BLaER1 treated with 17β-estradiol and CSF1 and Interleukin-3, amounts not matched to agents 10 nM and 100 nM (cell line): ENCODE data around the gene TNFRSF6B.
A peak's percentile ranks its signal among the peaks of the same experiment; 100 is the strongest.
"Not testable (repeated sequence)": the region's sequence is repeated elsewhere in the genome, so short reads cannot be mapped to it uniquely, and the experiment has no call there.

Experiments used
- H3K27ac ChIP-seq, 11 experiments: shearing (Covaris generic); formaldehyde crosslinking; 2 replicates each; pipeline ENCODE4 v1.8.1; 2022
- H3K27me3 ChIP-seq, 11 experiments: shearing (Covaris generic); formaldehyde crosslinking; 2 replicates each; pipeline ENCODE4 v1.8.1; 2022
- H3K36me3 ChIP-seq, 11 experiments: shearing (Covaris generic); formaldehyde crosslinking; 2 replicates each; pipeline ENCODE4 v1.8.1; 2022
- H3K4me1 ChIP-seq, 10 experiments: shearing (Covaris generic); formaldehyde crosslinking; 2 replicates each; pipeline ENCODE4 v1.8.1; 2022
- H3K4me2 ChIP-seq, 11 experiments: shearing (Covaris generic); formaldehyde crosslinking; 2 replicates each; pipeline ENCODE4 v1.8.1; 2022
- H3K4me3 ChIP-seq, 10 experiments: shearing (Covaris generic); formaldehyde crosslinking; 2 replicates each; pipeline ENCODE4 v1.8.1; 2022
- H3K9ac ChIP-seq, 11 experiments: shearing (Covaris generic); formaldehyde crosslinking; 2 replicates each; pipeline ENCODE4 v1.8.1; 2022
- H3K9me3 ChIP-seq, 11 experiments: shearing (Covaris generic); formaldehyde crosslinking; replicated peaks in 1 of 11; 2 replicates each; pipeline ENCODE4 v1.8.1; 2022
- H4K20me1 ChIP-seq, 11 experiments: shearing (Covaris generic); formaldehyde crosslinking; 2 replicates each; pipeline ENCODE4 v1.8.1; 2022
- Cebpa-rat ChIP-seq, 11 experiments: shearing (Covaris generic); IDR thresholded peaks; 2 replicates each; pipeline ENCODE4 v1.8.1; 2022

The TNFRSF6B gene

DNA sequence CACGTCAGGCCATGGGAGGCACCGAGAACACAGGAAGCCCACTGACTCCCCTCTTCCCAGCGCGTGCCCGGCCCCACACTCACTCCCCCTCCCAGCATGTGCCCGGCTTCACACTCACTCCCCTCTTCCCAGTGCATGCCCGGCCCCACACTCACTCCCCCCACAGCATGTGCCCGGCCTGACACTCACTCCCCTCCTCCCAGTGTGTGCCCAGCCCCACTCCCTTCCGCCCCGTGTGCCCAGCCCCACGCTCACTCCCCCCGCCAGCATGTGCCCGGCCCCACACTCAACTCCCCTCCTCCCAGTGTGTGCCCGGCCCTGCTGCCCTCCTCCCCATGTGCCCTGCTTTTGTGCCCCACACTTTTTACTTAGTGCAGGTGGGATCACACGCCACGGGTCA, 28.6 kb upstream of the TNFRSF6B start:
- peaks cover 69 to 89% (median 81%) of the 10 kb centered on the region in 11 experiments for H3K36me3 ChIP-seq
- H3K4me1 ChIP-seq: 0 out of 20 replicates have a peak, but pooled peaks cover 0 to 5% (median 0%) of the 10 kb centered on the region in 10 experiments
- H3K4me2 ChIP-seq: no peak overlapping the region
- H4K20me1 ChIP-seq: peaks cover 0 to 42% (median 14%) of the 10 kb centered on the region in 11 experiments; a peak in 12 of 22 replicates
- H3K27ac ChIP-seq: no peak overlapping the region
- H3K27me3 ChIP-seq: no peaks in the 10 kb centered on the region
- no peak for TF ChIP-seq Cebpa-rat (IDR thresholded peaks at IDR 0.05)
- no peaks in the 10 kb centered on the region for H3K9me3 ChIP-seq
- no peak overlapping the region for H3K4me3 ChIP-seq
- H3K9ac ChIP-seq: no peak overlapping the region; a peak in 1 of 22 replicates

DNA sequence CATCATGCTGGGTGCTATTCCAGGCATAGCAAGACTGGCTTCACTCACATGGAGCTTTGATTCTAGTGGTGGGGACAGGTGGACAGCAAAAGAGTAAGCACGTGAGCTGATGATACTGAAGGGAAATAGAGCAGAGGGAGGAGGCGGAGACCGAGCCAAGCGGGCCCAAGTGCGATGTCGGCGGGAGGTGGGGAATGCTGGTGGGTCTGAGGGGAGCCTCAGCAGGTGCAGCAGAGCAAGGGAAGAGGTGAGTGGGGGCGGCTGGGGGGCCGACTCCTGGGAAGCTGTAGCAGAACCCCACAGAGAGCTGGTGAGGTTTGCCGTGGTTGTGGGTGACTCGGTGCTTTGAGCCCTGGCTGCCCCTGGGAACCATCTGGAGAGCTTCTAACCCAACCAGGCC, 28.1 kb upstream of the TNFRSF6B start:
- TF ChIP-seq Cebpa-rat (IDR thresholded peaks at IDR 0.05): no peak
- Histone ChIP-seq H3K27me3 (no peaks in the 10 kb centered on the region), H4K20me1 (peaks cover 0 to 37% (median 14%) of the 10 kb centered on the region in 11 experiments; a peak in 12 of 22 replicates), H3K4me1 (0 out of 20 replicates have a peak, but pooled peaks cover 0 to 5% (median 0%) of the 10 kb centered on the region in 10 experiments), H3K9me3 (no peaks in the 10 kb centered on the region), H3K36me3 (peaks cover 67 to 89% (median 79%) of the 10 kb centered on the region in 11 experiments), H3K4me2 (no peak overlapping the region), H3K4me3 (no peak overlapping the region), H3K9ac (0 out of 22 replicates have a peak overlapping the region, but pooled peaks of 1 of the 11 experiments have one; percentile 7), H3K27ac (no peak overlapping the region)

DNA sequence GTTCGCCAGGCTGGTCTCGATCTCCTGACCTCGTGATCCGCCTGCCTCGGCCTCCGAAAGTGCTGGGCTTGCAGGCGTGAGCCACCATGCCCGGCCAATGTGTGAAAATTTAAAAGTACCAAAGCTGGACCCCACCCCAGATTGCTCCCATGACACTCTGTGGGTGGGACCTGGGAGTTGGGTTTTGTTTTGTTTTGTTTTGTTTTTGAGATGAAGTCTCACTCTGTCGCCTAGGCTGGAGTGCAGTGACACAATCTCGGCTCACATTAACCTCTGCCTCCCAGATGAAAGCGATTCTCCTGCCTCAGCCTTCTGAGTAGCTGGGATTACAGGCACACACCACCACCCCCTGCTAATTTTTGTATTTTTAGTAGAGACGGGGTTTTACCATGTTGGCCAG, 24.8 kb upstream of the TNFRSF6B start:
- not testable (repeated sequence) for H3K4me3 ChIP-seq, H3K4me2 ChIP-seq, H3K4me1 ChIP-seq, H3K9ac ChIP-seq, H3K27ac ChIP-seq, H3K9me3 ChIP-seq, H3K27me3 ChIP-seq
- Histone ChIP-seq H3K36me3 (peaks cover 65 to 89% (median 78%) of the 10 kb centered on the region in 11 experiments), H4K20me1 (peaks cover 0 to 18% (median 0%) of the 10 kb centered on the region in 11 experiments; a peak in 3 of 22 replicates)

DNA sequence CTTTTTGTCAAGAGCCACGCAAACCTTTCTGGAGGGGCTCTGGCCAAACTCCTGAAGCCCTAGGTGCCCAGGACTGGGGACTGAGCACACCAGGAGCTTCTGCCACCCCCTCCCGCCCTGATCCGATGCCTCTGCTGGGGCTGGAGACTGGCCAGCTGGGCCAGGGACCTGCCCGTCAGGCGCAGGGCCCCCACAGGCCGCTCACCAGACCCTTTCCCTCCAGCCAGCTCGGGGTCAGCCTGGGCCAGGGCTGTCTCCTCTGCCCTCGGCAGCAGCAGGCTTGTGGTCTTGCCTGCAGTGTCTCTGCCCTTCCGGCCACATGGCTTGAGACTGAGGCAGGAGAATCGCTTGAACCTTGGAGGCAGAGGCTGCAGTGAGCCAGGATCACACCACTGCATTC, 23.8 kb upstream of the TNFRSF6B start:
- H3K27me3 ChIP-seq: no peaks in the 10 kb centered on the region
- H3K27ac ChIP-seq: no peak overlapping the region
- no peak overlapping the region for H3K9ac ChIP-seq
- no peak for TF ChIP-seq Cebpa-rat (IDR thresholded peaks at IDR 0.05)
- H3K4me1 ChIP-seq: no peaks in the 10 kb centered on the region
- H3K4me3 ChIP-seq: no peak overlapping the region
- H3K4me2 ChIP-seq: no peak overlapping the region
- no peaks in the 10 kb centered on the region for H3K9me3 ChIP-seq
- H3K36me3 ChIP-seq: peaks cover 58 to 87% (median 77%) of the 10 kb centered on the region in 11 experiments
- peaks cover 0 to 13% (median 0%) of the 10 kb centered on the region in 11 experiments; a peak in 3 of 22 replicates for H4K20me1 ChIP-seq

DNA sequence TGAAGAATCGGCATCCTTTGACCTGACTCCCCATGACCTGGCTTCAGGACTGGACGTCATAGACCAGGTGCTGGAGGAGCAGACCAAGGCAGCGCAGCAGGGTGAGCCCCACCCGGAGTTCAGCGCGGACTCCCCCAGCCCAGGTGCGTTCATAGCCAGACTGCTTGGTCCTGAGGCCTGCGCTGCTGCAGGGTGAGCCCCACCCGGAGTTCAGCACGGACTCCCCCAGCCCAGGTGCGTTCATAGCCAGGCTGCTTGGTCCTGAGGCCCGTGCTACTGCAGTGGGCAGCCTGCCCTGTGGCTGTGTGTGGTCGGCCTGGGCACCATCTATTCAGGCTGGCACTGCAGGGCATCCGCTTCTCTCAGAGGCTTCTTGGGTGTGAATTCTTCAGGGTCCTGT, 22.5 kb upstream of the TNFRSF6B start:
- Histone ChIP-seq H3K27me3 (no peaks in the 10 kb centered on the region), H3K9ac (no peak overlapping the region), H3K4me3 (no peak overlapping the region), H4K20me1 (peaks cover 0 to 19% (median 0%) of the 10 kb centered on the region in 11 experiments; a peak in 4 of 22 replicates), H3K36me3 (peaks cover 57 to 87% (median 74%) of the 10 kb centered on the region in 11 experiments), H3K27ac (no peak overlapping the region), H3K4me1 (no peaks in the 10 kb centered on the region), H3K9me3 (no peaks in the 10 kb centered on the region), H3K4me2 (no peak overlapping the region)
- TF ChIP-seq Cebpa-rat (IDR thresholded peaks at IDR 0.05): no peak

DNA sequence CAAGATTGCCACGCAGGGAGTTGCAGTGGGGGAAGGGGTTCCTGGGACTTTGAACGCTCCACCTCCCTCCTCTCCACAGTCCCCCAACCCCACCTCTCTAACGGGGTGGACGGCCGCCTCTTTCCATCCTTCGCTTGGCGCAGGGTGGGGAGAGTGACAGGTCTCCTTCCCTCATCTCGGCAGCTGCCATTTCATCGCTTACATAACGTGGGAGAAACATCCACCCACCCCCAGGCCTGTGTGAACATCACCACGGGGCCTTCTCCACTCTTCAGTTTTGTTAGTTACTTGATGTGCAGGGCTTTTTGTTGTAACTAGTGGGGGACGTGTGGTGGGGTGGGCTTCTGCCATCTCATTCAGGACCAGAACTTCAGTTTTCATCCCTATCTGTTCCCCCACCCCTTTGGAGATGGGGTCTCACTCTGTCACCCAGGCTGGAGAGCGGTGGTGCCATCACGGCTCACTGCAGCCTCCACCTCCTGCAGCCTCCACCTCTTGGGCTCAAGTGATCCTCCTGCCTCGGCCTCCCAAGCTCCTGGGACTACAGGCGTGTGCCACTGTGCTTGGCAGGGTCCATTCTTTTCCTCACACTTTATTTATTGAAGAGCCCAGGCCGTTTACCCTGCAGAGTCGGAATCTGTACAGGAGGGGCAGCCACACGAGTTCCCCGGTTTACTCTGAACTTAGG, 20.6 kb upstream of the TNFRSF6B start:
- H3K4me1 ChIP-seq: no peaks in the 10 kb centered on the region
- H3K27ac ChIP-seq: no peak overlapping the region
- H3K9me3 ChIP-seq: no peaks in the 10 kb centered on the region
- no peak overlapping the region for H3K9ac ChIP-seq
- H3K27me3 ChIP-seq: no peaks in the 10 kb centered on the region
- peaks cover 59 to 94% (median 79%) of the 10 kb centered on the region in 11 experiments for H3K36me3 ChIP-seq
- H3K4me2 ChIP-seq: no peak overlapping the region
- peaks cover 0 to 38% (median 0%) of the 10 kb centered on the region in 11 experiments; a peak in 4 of 22 replicates for H4K20me1 ChIP-seq
- H3K4me3 ChIP-seq: no peak overlapping the region
- TF ChIP-seq Cebpa-rat (IDR thresholded peaks at IDR 0.05): no peak

DNA sequence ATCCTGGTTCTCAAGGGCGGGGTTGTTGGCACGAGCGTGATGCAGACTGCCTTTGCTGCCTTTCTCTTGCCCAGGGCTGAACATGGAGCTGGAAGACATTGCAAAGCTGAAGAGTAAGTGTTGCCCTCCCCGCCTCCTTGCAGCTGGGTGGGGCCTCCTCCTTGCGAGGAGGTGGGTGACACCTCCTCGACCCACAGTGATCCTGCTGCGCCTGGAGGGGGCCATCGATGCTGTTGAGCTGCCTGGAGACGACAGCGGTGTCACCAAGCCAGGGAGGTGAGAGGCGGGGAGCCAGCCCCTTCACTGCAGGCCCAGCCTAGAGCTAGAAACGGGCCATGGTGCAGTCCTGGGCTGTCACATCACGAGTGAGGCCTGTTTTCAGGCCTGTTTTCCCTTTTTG, 18.4 kb upstream of the TNFRSF6B start:
- H3K36me3 ChIP-seq: peaks cover 50 to 98% (median 74%) of the 10 kb centered on the region in 11 experiments
- H3K4me3 ChIP-seq: no peak overlapping the region
- H3K9me3 ChIP-seq: no peaks in the 10 kb centered on the region
- H3K27ac ChIP-seq: no peak overlapping the region
- no peak overlapping the region for H3K9ac ChIP-seq
- TF ChIP-seq Cebpa-rat (IDR thresholded peaks at IDR 0.05): no peak
- H3K4me1 ChIP-seq: peaks cover 0 to 12% (median 5%) of the 10 kb centered on the region in 10 experiments; a peak in 9 of 20 replicates
- H3K4me2 ChIP-seq: no peak overlapping the region
- no peaks in the 10 kb centered on the region for H3K27me3 ChIP-seq
- peaks cover 0 to 57% (median 0%) of the 10 kb centered on the region in 11 experiments; a peak in 6 of 22 replicates for H4K20me1 ChIP-seq

DNA sequence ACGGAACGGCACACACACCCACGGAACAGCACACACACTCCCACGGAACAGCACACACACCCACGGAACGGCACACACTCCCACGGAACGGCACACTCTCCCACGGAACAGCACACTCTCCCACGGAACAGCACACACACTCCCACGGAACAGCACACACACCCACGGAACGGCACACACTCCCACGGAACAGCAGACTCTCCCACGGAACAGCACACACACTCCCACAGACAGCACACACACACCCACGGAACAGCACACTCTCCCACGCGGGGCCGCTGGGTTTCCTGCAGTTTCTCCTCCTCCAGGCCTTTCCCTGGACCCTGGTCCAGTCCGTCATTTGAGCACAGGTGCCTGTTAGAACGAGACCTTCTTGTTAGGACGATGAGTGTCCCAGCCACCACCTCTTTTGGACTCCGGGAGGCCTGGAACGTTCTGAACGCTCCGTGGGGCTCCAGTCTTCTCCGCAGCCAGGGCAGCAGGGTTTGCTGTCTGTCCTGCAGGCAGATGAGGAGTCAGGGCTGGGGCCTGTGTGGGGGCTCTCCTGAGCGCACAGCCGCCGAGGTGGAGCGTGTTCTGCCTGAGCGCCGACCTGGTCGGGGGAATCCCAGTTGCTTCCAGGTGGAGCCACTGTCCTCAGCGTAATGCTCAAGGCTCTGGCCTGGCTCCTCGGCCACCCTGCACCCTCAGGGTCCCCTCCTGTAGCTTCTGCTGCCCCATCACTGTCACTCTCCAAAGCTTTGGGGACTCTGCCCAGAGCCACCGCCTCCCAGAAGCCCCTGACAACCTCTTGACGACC, 17.6 kb upstream of the TNFRSF6B start:
- H3K27ac ChIP-seq: no peak overlapping the region
- H3K27me3 ChIP-seq: no peaks in the 10 kb centered on the region
- peaks cover 0 to 57% (median 3%) of the 10 kb centered on the region in 11 experiments; a peak in 6 of 22 replicates for H4K20me1 ChIP-seq
- H3K9ac ChIP-seq: peak overlapping the region in 1 of 11 experiments; percentile 9; a peak in 1 of 22 replicates
- no peak overlapping the region for H3K4me2 ChIP-seq
- H3K36me3 ChIP-seq: peaks cover 42 to 97% (median 70%) of the 10 kb centered on the region in 11 experiments
- no peaks in the 10 kb centered on the region for H3K9me3 ChIP-seq
- no peak for TF ChIP-seq Cebpa-rat (IDR thresholded peaks at IDR 0.05)
- no peak overlapping the region for H3K4me3 ChIP-seq
- peaks cover 0 to 20% (median 5%) of the 10 kb centered on the region in 10 experiments; a peak in 9 of 20 replicates for H3K4me1 ChIP-seq

DNA sequence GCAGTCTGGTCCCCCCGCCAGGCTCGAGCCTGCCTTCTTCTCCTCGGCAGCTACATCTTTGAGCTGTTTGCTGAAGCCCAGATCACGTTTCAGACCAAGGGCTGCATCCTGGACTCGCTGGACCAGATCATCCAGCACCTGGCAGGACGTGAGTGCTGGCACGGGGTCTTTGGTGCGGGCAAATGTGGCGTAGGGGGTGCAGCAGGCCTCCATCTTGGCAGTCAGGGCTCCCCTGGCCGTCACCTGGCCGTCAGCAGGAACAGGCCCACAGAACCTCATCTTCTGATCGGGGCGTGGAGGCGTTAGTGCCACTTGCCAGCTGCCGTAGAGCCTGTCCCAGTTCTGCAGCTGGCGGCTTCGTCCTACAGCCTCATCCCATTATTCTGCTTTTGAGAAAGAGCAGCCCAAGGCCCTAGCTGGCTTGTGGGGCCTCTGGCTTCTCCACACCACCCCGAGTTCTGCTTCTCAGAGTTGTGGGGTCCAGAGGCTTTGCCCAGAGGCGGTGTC, 16.6 kb upstream of the TNFRSF6B start:
- Histone ChIP-seq H3K9me3 (no peaks in the 10 kb centered on the region), H3K9ac (peak overlapping the region in 2 of 11 experiments; percentile 5 to 6; a peak in 2 of 22 replicates), H3K27me3 (no peaks in the 10 kb centered on the region), H3K4me2 (no peak overlapping the region), H3K4me3 (no peak overlapping the region), H3K27ac (no peak overlapping the region), H4K20me1 (peaks cover 0 to 57% (median 3%) of the 10 kb centered on the region in 11 experiments; a peak in 6 of 22 replicates), H3K36me3 (peaks cover 34 to 87% (median 61%) of the 10 kb centered on the region in 11 experiments), H3K4me1 (peaks cover 0 to 30% (median 5%) of the 10 kb centered on the region in 10 experiments; a peak in 9 of 20 replicates)
- no peak for TF ChIP-seq Cebpa-rat (IDR thresholded peaks at IDR 0.05)
